ENCODE measurements around the gene MRO. TPM values are rescaled to one million over a fixed set of nuclear protein-coding genes. Genes with fewer than 3 reads are reported as not detected.
A peak's percentile ranks its signal among the peaks of the same experiment; 100 is the strongest.

The MRO gene
- total and polyA plus RNA-seq, 10 of the 15 experiments (the other 5 are each of a cell fraction or from before 2014, with no cell fraction given), result 0.11 to 0.18 TPM; not detected in 8

DNA sequence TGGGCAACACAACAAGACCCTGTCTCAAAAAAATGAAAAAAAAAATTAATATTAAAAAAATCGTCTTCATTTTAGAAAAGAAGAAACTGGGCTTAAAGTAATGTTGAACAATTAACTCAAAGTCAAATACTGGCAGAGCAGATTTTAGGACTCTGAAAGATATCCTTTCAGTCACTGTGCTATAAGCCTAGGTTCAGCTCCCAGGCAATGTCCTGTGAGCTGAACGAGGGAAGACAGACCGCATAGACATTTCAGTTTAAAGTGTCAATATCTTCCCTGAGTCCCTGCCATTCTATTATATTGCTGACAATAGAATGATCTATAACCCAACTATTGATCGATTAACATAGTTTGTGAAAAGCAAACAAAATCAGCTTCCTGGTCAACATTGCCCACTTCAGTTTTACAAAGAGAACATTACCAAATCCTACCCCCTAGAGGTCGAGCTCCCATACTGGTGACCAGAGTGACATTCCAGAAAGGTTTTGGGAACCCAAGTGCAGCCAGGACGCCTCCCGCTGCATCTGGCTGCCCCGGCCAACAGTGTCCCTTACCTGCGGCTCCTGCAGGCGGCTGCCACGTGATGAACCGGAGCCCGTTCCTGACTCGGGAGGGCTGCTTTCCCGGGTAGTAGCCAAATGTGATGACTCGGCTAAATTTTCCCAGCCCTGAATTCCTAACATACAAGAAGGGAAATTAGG is 639 bp downstream of the MRO start:
- CTCF ChIA-PET, result interaction anchor here (0.9 to 6.4 kb wide), 11 partner anchors 8 to 241 kb away, joined by 3 to 46 read pairs (median 6); partner anchors contain the start of gene SMAD4
- H3K4me1 ChIP-seq (ENCODE audit: control insufficient read depth, insufficient read depth, low read length), result peaks cover 6% of the 10 kb centered on the region; the same call in 1 of the 2 replicates
- SMC1A ChIA-PET (ENCODE audit: uncharacterized antibody, unreplicated experiment), result interaction anchor here (1.1 to 3.6 kb wide), 6 partner anchors 9 to 235 kb away, joined by 3 to 24 read pairs (median 12); no protein-coding TSS in a partner anchor
- ATAC-seq, result no peak; the same call in 2 of the 3 replicates
- in situ Hi-C loops (cut with MboI), result loop anchor here (10.0 kb wide), 1 partner anchor 226 kb away; no protein-coding TSS in a partner anchor
- POLR2A ChIA-PET, result no interaction called here
- peak overlapping the region; percentile 24; the same call in 1 of the 2 replicates for H3K4me3 ChIP-seq
- no peak for DNase-seq (ENCODE audit: low read depth, low spot score)
- no peak for FAIRE-seq
- H3K9ac ChIP-seq (ENCODE audit: control insufficient read depth, insufficient read depth, low read length), result no peak overlapping the region
- no peaks in the 10 kb centered on the region for H3K27me3 ChIP-seq (replicated peaks in 1 of 2; ENCODE audit: control insufficient read depth in 2 of 2, insufficient read depth in 2 of 2, low read length in 1 of 2)
- RAD21 ChIA-PET (ENCODE audit: unreplicated experiment), result interaction anchor here (0.7 to 2.6 kb wide), 6 partner anchors 13 to 243 kb away, joined by 3 to 9 read pairs (median 4); no protein-coding TSS in a partner anchor
- WGBS (ENCODE audit: insufficient coverage, insufficient replicate concordance, low lambda C conversion rate, missing lambda C conversion rate), result 22% methylated on average over 16 of the region's 16 CpGs
- H3K27ac ChIP-seq (ENCODE audit: control insufficient read depth, insufficient read depth), result no peak overlapping the region
- peak overlapping the region; percentile 95 for H2AFZ ChIP-seq (ENCODE audit: control insufficient read depth, low read depth, low read length)
- peak overlapping the region; percentile 87 for H3K4me2 ChIP-seq (ENCODE audit: control insufficient read depth, insufficient read depth)
- H4K20me1 ChIP-seq (ENCODE audit: control insufficient read depth, insufficient read depth), result no peaks in the 10 kb centered on the region
- no peaks in the 10 kb centered on the region for H3K79me2 ChIP-seq (ENCODE audit: control insufficient read depth, insufficient read depth, low read length)
- H3K36me3 ChIP-seq (ENCODE audit: control insufficient read depth in 2 of 2, insufficient read depth in 2 of 2, low read length in 1 of 2), result no peaks in the 10 kb centered on the region
- intact Hi-C loops (cut with micrococcal nuclease; ENCODE audit: unreplicated experiment), result no loop called here
- no peaks in the 10 kb centered on the region for H3K9me3 ChIP-seq (replicated peaks; ENCODE audit: control insufficient read depth, insufficient read depth, low read length)
- no TSS peak for BruUV-seq (replicated peaks)
- TF ChIP-seq ESRRA (IDR thresholded peaks at IDR 0.05; ENCODE audit: low read length) (no peak), PAX8 (IDR thresholded peaks at IDR 0.05) (no peak), TCF7 (IDR thresholded peaks at IDR 0.05; ENCODE audit: borderline replicate concordance) (no peak), NR2C2 (IDR thresholded peaks at IDR 0.05; ENCODE audit: borderline replicate concordance, control insufficient read depth, insufficient read length, low read depth) (no peak), ZNF622 (IDR thresholded peaks at IDR 0.05) (no peak), NFIC (IDR thresholded peaks at IDR 0.05; ENCODE audit: low read depth, low read length) (no peak), CREM (IDR thresholded peaks at IDR 0.05; ENCODE audit: low read depth) (no peak), RFX5 (IDR thresholded peaks at IDR 0.05; ENCODE audit: low read depth, low read length) (no peak), ATF7 (IDR thresholded peaks at IDR 0.05; ENCODE audit: low read depth) (no peak), EED (IDR thresholded peaks at IDR 0.05; ENCODE audit: low read depth) (no peak), RAD21 (IDR thresholded peaks at IDR 0.05; ENCODE audit: insufficient read depth, low read depth, low read length) (no peak), RB1 (IDR thresholded peaks at IDR 0.05; ENCODE audit: borderline replicate concordance) (no peak), RUNX3 (IDR thresholded peaks at IDR 0.05; ENCODE audit: low read length) (no peak), CEBPB (IDR thresholded peaks at IDR 0.05; ENCODE audit: borderline replicate concordance in 1 of 2, low read depth in 2 of 2, low read length in 2 of 2) (no peak)
- TF ChIP-seq, protein P1, sequence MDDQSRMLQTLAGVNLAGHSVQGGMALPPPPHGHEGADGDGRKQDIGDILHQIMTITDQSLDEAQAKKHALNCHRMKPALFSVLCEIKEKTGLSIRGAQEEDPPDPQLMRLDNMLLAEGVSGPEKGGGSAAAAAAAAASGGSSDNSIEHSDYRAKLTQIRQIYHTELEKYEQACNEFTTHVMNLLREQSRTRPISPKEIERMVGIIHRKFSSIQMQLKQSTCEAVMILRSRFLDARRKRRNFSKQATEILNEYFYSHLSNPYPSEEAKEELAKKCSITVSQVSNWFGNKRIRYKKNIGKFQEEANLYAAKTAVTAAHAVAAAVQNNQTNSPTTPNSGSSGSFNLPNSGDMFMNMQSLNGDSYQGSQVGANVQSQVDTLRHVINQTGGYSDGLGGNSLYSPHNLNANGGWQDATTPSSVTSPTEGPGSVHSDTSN (IDR thresholded peaks at IDR 0.05; ENCODE audit: insufficient replicate concordance, low read depth, low read length), result no peak
- TF ChIP-seq, protein P2, sequence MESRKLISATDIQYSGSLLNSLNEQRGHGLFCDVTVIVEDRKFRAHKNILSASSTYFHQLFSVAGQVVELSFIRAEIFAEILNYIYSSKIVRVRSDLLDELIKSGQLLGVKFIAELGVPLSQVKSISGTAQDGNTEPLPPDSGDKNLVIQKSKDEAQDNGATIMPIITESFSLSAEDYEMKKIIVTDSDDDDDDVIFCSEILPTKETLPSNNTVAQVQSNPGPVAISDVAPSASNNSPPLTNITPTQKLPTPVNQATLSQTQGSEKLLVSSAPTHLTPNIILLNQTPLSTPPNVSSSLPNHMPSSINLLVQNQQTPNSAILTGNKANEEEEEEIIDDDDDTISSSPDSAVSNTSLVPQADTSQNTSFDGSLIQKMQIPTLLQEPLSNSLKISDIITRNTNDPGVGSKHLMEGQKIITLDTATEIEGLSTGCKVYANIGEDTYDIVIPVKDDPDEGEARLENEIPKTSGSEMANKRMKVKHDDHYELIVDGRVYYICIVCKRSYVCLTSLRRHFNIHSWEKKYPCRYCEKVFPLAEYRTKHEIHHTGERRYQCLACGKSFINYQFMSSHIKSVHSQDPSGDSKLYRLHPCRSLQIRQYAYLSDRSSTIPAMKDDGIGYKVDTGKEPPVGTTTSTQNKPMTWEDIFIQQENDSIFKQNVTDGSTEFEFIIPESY (IDR thresholded peaks at IDR 0.05), result no peak
- TF ChIP-seq, protein P3, sequence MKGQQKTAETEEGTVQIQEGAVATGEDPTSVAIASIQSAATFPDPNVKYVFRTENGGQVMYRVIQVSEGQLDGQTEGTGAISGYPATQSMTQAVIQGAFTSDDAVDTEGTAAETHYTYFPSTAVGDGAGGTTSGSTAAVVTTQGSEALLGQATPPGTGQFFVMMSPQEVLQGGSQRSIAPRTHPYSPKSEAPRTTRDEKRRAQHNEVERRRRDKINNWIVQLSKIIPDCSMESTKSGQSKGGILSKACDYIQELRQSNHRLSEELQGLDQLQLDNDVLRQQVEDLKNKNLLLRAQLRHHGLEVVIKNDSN (IDR thresholded peaks at IDR 0.05; ENCODE audit: borderline replicate concordance, extremely low read length, insufficient read depth, low read depth, low read length), result no peak
